ENCODE data around the gene CCDC9.

CCDC9 gene

DNA sequence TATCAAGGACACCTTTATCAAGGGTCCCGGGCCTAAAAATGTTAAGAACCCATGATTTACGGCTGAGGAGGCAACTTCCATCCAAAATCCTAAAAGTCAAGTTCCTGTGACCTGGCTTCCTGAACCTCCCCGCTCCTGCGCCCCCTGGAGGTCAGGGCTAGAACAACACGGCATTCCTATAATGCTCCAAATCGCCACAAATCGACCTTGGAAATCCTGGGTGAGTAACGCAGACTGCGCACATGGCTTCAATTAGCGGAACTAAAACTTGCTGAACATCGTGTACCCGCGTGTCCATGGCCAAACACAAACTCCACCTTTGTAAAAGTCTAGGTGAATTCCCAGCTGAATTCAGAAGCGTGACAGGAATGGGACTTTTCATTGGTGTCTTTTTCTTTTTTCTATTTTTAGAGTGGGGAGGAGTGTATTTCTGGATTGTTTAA, 49.0 kb downstream of the CCDC9 start:
- TF ChIP-seq, protein P1, sequence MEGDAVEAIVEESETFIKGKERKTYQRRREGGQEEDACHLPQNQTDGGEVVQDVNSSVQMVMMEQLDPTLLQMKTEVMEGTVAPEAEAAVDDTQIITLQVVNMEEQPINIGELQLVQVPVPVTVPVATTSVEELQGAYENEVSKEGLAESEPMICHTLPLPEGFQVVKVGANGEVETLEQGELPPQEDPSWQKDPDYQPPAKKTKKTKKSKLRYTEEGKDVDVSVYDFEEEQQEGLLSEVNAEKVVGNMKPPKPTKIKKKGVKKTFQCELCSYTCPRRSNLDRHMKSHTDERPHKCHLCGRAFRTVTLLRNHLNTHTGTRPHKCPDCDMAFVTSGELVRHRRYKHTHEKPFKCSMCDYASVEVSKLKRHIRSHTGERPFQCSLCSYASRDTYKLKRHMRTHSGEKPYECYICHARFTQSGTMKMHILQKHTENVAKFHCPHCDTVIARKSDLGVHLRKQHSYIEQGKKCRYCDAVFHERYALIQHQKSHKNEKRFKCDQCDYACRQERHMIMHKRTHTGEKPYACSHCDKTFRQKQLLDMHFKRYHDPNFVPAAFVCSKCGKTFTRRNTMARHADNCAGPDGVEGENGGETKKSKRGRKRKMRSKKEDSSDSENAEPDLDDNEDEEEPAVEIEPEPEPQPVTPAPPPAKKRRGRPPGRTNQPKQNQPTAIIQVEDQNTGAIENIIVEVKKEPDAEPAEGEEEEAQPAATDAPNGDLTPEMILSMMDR (IDR thresholded peaks at IDR 0.05; ENCODE audit: low read depth, low read length): peak; percentile 98
- H3K4me3 ChIP-seq (ENCODE audit: low read depth, low read length): no peak overlapping the region
- in situ Hi-C loops (cut with HindIII; ENCODE audit: low sequenced_read_pairs): no loop called here
- DNase-seq (ENCODE audit: low read depth, low spot score): peak; percentile 86

DNA sequence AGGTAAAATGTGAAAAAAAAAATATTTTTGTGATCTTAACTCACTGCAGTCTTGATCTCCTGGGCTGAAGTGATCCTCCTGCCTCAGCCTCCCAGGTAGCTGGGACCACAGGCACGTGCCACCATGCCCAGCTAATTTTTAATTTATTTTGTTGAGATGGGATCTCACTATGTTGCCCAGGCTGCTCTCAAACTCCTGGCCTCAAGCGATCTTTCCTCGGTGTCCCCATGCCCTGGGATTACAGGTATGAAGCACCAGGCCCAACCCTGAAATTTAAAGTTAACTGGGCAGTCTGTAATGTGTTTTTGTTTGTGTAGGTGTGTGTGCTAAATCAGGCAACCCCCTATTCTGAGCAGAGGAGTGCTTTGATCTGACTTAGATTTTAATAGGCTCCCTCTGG, 50.0 kb downstream of the CCDC9 start:
- H3K4me3 ChIP-seq (ENCODE audit: low read depth, low read length): no peak overlapping the region
- TF ChIP-seq, protein P1 (IDR thresholded peaks at IDR 0.05; ENCODE audit: low read depth, low read length): no peak
- in situ Hi-C loops (cut with HindIII; ENCODE audit: low sequenced_read_pairs): no loop called here
- DNase-seq (ENCODE audit: low read depth, low spot score): no peak

DNA sequence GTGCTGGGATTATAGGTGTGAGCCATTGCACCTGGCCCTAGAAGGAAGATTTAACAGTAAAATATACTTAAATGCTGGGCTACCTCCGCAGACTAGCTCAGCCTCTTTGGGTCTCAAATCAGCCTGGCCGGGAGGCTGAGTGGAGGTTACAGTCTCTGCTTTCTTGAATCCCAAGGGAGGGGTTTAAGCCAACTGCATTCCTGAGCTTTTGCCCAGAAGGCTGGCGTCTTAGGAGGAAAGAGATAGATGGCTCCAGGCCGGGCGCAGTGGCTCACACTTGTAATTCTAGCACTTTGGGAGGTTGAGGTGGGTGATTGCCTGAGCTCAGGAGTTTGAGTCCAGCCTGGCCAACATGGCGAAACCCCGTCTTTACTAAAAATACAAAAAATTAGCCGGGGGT, 52.7 kb downstream of the CCDC9 start:
- TF ChIP-seq, protein P1 (IDR thresholded peaks at IDR 0.05; ENCODE audit: low read depth, low read length): no peak
- no peak for DNase-seq (ENCODE audit: low read depth, low spot score)
- no peak overlapping the region for H3K4me3 ChIP-seq (ENCODE audit: low read depth, low read length)
- in situ Hi-C loops (cut with HindIII; ENCODE audit: low sequenced_read_pairs): no loop called here

DNA sequence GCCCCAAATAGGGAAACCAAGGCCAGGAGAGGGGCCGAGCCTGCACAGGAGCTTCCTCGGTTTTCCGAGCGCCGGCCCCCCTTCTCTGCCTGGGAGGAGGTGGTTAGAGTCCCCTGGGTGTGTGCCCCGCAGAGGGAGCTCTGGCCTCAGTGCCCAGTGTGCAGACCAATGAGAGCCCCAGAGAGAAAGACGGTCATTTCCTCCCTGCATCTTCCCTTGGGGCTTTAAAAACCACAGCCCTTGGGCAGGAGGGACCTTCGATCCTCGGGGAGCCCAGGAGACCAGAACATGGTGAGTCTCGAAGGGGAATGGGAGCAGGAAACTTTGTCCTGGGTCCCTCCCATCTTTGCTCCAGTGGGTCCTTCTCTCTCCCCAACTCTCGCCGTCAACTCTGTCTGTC, 53.3 kb downstream of the CCDC9 start, which contains the start of gene C5AR1:
Gene C5AR1, plus strand, starts transcription at position 254 of the 400 bp plus-strand sequence. Its CDS starts 35 bp downstream, at position 289.
- H3K4me3 ChIP-seq (ENCODE audit: low read depth, low read length): no peak within 1 kb of the TSS
- in situ Hi-C loops (cut with HindIII; ENCODE audit: low sequenced_read_pairs): no loop called here
- no peak for DNase-seq (ENCODE audit: low read depth, low spot score)
- TF ChIP-seq, protein P1 (IDR thresholded peaks at IDR 0.05; ENCODE audit: low read depth, low read length): no peak

DNA sequence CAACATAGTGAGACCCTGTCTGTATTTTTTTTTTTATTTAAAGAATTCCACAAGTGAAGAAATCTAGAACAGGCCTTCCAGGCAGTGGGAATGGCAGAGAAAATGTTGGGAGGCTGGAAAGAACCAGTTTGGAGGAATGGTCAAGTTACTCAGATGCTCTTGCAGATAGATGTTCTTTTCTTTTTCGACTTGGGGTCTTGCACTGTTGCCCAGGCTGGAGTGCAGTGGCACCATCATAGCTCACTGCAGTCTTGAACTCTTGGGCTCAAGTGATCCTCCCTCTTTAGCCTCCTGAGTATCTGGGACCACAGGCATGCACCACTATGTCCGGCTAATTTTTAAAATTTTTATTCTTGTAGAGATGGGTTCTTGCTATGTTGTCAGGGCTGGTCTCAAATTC, 54.0 kb downstream of the CCDC9 start:
- TF ChIP-seq, protein P1 (IDR thresholded peaks at IDR 0.05; ENCODE audit: low read depth, low read length): no peak
- H3K4me3 ChIP-seq (ENCODE audit: low read depth, low read length): no peak overlapping the region
- in situ Hi-C loops (cut with HindIII; ENCODE audit: low sequenced_read_pairs): no loop called here
- no peak for DNase-seq (ENCODE audit: low read depth, low spot score)

DNA sequence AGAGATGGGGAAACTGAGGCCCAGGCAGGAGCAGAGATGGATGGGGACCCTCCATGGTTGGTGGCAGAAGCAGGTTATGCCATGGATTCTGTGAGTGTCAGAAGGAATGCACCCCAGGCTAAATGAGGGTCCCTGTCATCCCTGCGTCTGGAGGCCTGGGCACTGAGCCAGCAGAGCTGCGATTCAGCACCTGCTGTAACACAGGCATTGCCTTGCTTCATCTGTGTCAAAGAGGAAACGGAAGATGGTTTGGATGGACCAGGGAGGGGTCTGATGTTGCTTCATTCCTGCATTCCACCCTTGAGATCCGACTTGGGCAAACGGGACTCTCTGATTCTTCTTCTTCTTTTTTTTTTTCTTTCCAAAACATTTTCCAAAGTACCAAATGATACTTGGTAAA, 54.5 kb downstream of the CCDC9 start:
- H3K4me3 ChIP-seq (ENCODE audit: low read depth, low read length): no peak overlapping the region
- in situ Hi-C loops (cut with HindIII; ENCODE audit: low sequenced_read_pairs): no loop called here
- DNase-seq (ENCODE audit: low read depth, low spot score): no peak

More for the DNA sequence above, 54.5 kb downstream of the CCDC9 start:
- TF ChIP-seq, protein P1 (IDR thresholded peaks at IDR 0.05; ENCODE audit: low read depth, low read length): no peak

All from astrocyte of the spinal cord (primary cell).